GM18511 (cell line): ENCODE measurements around the gene KATNB1.

Source experiments
- ATAC-seq: cut with Tn5 transposase; IDR thresholded peaks from one replicate; pipeline ENCODE4 v1.9.1; 2021; ENCODE audit warnings: mild to moderate bottlenecking, moderate library complexity; ENCODE audit not compliant: unreplicated experiment

The KATNB1 gene

GRCh38 chr16:57803134-57803990 lies 67.8 kb downstream of the KATNB1 start:
- ATAC-seq: no peak

GRCh38 chr16:57804111-57804837 lies 68.7 kb downstream of the KATNB1 start:
- ATAC-seq: no peak

GRCh38 chr16:57805176-57805575 lies 69.6 kb downstream of the KATNB1 start:
- no peak for ATAC-seq
